HG03469 (cell line): ENCODE data around the gene COQ5.

Experiments used
- ATAC-seq: cut with Tn5 transposase; IDR thresholded peaks from one replicate; pipeline ENCODE4 v1.9.1; 2021; ENCODE audit warnings: mild to moderate bottlenecking, moderate library complexity, moderate number of reproducible peaks; ENCODE audit not compliant: unreplicated experiment

The COQ5 gene

GRCh38 chr12:120485961-120486881 is 42.7 kb downstream of the COQ5 start:
- no peak for ATAC-seq

DNA sequence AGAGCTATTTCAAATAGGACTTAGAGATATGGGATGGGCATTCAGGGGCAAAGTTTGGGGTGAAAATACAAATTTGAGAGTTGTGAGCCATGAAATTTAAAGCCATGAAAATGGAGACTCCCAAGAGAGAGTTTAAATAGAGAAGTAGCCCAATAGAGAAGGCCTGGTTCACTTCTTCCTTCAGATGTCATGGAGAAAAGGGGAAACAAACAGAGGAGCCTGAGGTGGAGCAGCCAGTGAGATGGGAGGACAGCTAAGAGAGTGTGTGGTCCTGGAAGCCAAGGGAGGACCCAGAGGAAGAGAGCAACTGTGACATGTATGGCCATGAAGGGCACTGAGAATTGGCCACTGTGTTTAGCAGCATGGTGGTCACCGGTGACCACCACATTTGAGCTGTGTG is 45.3 kb downstream of the COQ5 start:
- ATAC-seq, result no peak

- ATAC-seq, result no peak
Measured at GRCh38 chr12:120481022-120481767, 47.8 kb downstream of the COQ5 start.

DNA sequence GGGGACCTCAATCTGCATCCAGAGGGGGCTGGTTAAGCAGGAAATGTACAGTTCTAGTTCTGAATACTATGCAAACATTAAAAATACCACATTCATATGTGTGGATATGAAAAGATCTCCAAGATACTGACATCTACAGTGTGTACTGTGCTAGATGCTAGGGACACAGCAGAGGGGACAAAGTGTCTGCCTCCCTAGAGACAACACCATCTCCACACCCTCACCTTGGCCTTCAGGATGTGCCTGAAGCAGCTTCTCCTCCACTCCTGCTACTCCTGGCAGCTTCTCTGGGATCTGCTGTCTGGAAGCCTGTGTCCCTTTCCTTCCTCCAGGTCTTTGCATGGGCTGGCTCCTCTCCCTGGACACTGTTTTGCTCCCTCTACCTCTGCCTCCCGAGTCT is 48.7 kb downstream of the COQ5 start:
- ATAC-seq, result no peak

DNA sequence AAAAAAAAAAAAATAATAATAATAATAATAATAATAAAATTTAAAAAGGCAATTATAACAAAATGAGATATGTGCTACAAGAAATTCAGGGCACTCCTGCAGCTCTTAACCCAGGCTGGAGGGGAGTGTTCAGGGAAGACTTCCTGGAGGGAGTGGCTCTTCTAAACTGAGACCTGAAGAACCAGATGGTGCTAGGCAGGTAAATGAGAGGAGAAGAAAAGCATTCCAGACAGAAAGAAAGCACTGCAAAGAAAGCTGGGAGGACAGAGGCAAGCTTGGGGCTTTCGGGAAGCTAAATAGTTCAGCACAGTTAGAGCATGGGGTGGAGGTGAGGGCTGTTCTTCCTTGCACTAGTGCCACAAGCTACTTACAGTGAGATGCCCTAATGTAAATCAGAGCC is 49.5 kb downstream of the COQ5 start:
- no peak for ATAC-seq

- ATAC-seq, result no peak
Measured at GRCh38 chr12:120475643-120476042, 53.3 kb downstream of the COQ5 start.

- ATAC-seq, result no peak
Measured at GRCh38 chr12:120474616-120474960, 54.4 kb downstream of the COQ5 start.

DNA sequence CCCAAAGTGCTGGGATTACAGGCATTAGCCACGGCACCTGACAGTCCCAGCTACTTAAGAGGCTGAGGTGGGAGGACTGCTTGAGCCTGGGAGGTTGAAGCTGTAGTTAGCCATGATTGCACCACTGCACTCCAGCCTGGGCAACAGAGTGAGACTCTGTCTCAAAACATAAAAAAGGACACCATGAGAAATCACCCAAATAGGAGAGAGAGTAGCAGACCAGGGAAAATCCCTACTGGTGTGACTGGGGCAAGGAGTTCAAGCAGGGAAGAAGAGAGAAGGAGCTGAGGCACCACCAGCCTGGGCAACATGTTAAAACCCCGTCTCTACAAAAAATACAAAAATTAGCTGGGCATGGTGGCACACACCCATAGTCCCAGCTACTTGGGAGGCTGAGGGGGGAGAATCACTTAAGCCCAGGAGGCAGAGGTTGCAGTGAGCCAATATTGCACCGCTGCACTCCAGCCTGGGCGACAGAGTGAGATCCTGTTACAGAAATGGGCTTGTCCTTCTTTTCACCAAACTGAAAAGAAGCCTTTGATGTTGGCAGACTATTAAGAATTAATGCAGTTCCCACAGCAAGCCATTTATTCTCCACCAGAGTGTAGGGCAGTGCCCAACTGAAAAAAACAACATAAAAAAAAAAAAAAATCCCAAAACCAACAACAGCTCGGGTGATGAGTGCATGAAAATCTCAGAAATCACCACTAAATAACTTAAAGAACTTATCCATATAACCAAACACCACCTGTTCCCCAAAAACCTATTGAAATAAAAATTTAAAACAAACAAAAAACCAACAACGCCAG is 54.9 kb downstream of the COQ5 start:
- no peak for ATAC-seq

DNA sequence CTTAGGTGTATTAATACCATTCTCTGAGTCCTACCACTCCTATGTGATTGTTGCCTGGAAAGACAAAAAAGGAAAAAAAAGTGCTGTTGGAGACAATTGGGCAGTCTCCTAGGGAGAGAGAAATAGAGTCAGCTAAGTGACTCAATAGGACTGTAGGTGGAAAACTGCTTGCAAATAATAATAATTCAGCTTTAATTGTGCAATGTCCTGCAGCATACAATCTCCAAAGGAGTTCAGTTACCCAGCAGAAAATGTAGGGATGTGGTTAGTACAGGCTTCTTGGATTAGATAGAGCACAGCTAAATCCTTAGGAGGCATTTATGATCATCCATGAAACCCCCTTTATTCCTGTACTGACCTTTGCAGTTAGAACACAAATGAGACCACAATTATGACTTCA is 56.4 kb downstream of the COQ5 start:
- ATAC-seq, result no peak

DNA sequence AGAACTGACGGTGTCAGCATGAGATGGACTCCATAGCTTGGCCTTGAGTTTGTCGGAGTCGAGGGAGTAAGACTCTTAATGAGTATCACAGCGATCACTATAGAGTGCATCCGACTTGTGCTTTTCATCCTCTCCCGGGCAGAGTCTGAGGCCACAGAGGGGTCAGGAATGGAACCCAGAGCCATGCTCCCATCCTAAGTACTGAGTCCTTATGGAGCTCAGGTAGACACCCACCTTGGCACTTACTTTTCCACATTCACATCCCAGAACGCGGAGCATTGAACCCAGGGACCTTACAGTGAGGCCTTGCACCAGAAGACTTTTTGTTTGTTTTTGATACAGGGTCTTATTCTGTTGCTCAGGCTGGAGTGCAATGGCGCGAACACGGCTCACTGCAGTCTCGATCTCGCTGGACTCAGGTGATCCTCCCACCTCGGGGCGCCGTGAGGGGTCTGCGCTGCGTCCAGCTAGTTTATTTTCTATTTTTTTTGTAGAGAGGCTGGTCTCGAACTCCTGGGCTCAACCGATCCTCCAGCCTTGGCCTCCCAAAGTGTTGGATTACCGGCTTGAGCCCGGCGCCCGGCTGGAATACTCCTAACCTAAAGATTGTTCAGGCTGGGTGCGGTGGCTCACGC is 58.7 kb downstream of the COQ5 start:
- peak; percentile 4 for ATAC-seq

GRCh38 chr12:120469450-120470149 is 59.4 kb downstream of the COQ5 start, which contains the start of gene SRSF9:
Gene SRSF9 (minus strand): TSS chr12:120469748. CDS start chr12:120469609, 139 bp downstream.
- peak; percentile 56 for ATAC-seq

- no peak for ATAC-seq
Measured at GRCh38 chr12:120468821-120469449, 60.0 kb downstream of the COQ5 start.

- ATAC-seq, result no peak
Measured at GRCh38 chr12:120468325-120468820, 60.6 kb downstream of the COQ5 start.

DNA sequence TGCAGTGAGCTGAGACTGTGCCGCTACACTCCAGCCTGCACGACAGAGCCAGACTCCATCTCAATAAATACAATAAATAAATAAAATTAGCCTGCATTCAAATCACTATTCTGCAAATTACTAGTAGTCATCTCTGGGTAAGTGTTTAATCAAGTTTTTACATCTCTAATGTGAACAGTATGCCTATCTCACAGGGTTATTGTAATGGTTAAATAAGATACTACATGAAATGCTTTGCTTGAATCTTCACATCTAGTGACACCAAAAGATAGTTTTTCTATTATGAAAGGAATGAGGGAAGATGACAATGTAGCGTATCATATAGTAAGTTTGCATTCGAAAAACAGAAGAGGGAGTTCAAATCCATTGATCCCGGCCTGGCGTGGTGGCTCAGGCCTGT is 61.5 kb downstream of the COQ5 start:
- no peak for ATAC-seq

GRCh38 chr12:120466560-120467315 is 62.2 kb downstream of the COQ5 start:
- ATAC-seq, result no peak

- no peak for ATAC-seq
Measured at GRCh38 chr12:120465756-120466155, 63.2 kb downstream of the COQ5 start.

DNA sequence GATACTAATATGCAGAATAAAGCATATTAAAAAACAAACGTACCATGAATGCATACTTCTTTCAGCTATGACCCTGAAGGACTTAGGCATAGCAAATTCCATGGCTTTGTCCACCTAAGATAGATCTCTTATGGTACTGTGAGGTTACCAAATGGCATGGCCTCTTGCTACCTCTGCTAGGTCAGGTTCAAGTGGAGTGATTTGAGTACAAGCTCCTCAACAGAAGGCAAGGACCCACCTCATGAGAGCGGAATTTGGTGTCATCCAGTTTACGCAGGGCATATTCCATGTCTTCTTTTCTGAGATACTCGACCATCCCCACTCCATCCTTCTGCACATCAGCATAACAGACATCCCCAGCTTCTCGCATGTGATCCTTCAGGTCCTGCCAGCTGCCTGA is 65.2 kb downstream of the COQ5 start:
- no peak for ATAC-seq

DNA sequence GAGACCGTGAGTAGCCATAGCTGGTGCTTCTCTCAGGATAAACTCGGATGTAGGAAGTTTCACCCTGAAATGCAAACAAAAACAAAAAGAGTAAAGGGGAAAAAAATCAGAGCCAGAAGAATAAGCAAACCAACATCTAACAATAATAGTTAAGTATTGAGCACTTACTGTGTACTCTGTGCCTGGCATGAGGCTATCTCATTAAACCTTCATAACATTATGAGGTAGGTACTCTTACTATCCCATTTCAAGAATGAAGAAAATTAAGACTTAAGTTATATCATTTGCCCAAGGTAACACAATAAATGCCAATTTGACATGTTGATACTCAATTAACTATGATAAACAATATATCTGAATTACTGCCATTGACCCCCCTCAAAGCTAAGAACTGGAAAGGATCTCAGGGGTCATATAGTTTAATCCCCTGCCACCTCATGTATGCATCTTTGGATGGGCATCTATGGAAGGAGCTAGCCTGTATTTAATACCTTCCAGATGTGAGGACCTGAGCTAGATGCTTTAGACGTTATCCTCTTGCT is 66.8 kb downstream of the COQ5 start:
- no peak for ATAC-seq
